ENCODE results near the gene CACNA1I.

The CACNA1I gene

DNA sequence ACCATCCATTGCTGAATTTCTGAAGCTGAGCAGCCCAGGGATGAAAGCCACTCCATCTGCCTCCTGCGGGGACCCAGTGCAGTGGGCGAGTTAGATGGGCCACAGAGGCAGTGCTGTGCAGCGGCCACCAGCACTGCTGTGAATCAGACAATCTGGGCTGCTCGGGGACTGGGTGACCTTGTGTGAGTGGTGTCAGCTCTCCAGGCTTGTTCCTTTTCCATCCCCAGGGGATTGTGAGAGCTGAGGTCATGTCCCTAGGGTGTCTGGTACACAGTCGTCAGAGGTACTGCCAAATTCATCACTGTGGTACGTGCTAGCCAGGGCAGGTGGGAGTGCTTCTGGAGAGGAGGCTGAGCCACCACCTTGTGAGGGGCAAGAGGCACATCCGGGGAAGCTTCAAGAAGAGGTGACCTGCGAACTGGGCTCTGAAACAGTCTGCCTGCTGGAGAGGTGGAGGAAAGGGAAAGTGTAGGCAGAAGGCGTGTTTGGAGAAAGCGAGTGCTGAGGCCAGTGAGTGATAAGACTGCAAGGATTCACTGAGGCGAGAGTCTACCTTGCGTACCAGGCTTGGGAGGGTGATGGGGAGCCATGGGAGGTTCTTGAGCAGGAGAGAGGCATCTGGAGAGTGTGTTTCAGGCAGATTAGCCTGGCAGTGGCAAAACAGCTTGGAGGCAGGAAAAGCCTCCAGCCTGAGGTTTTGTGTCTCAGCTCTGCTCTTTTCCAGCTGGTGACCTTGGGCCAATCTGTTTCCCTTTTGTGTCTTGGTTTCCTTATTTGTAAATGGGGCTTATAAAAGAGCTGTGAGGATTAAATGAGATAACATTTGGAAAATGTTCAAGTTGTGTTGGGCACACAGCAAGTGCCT is 22.7 kb downstream of the CACNA1I start:
- no peaks in the 10 kb centered on the region for H3K27me3 ChIP-seq (ENCODE audit: insufficient read depth, low read length, poor library complexity)
- H2AK5ac ChIP-seq (ENCODE audit: low read length) = no peak overlapping the region
- H2BK15ac ChIP-seq (replicated peaks; ENCODE audit: low read depth) = no peak overlapping the region
- H3K56ac ChIP-seq (ENCODE audit: low read length) = no peak overlapping the region
- WGBS (ENCODE audit: extremely low coverage, insufficient coverage, low lambda C conversion rate) = no CpG with 5 or more reads among the region's 12 CpGs
- no peak overlapping the region for H3K27ac ChIP-seq (ENCODE audit: low read depth, low read length)
- H3K4ac ChIP-seq (ENCODE audit: low read depth, low read length) = no peak overlapping the region
- no peaks in the 10 kb centered on the region for H3K79me1 ChIP-seq (ENCODE audit: low read length)
- no peak overlapping the region for H3K23ac ChIP-seq (ENCODE audit: low read length)
- H3K79me2 ChIP-seq (ENCODE audit: control insufficient read depth, insufficient read depth, low read length) = no peaks in the 10 kb centered on the region
- H3K4me3 ChIP-seq (ENCODE audit: low read length) = no peak overlapping the region
- H2BK120ac ChIP-seq (ENCODE audit: low read depth, low read length) = no peak overlapping the region
- H3K18ac ChIP-seq (ENCODE audit: low read length) = no peak overlapping the region
- H3K4me2 ChIP-seq (ENCODE audit: low read length) = no peak overlapping the region
- H3K4me1 ChIP-seq (ENCODE audit: control insufficient read depth, low read depth, low read length) = no peaks in the 10 kb centered on the region
- H4K5ac ChIP-seq (ENCODE audit: low read length) = no peak overlapping the region
- no peak overlapping the region for H3K9ac ChIP-seq (ENCODE audit: low read length)
- H2BK5ac ChIP-seq (ENCODE audit: low read length) = no peak overlapping the region
- DNase-seq = no peak
- H4K8ac ChIP-seq (ENCODE audit: low read depth, low read length) = no peak overlapping the region
- no peaks in the 10 kb centered on the region for H3K36me3 ChIP-seq (ENCODE audit: control insufficient read depth, insufficient read depth, low read length)

DNA sequence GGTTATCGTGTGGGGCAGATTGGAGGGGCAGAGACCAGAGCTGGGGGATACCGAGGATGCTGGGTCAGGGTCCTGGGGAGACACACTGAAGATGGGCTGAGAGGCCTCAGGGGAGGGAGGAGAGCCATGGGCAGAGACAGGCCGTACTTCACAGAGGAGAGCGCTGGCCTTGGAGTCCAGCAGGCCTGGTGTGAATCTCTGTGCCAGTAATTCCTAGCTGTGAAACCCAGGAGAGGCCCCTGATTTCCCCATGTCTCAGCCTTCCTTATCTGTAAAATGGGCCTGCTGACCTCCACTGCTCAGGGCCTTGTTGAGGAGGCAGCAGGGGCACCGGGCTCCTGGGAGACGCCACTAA is 23.4 kb downstream of the CACNA1I start:
- no peak overlapping the region for H4K8ac ChIP-seq (ENCODE audit: low read depth, low read length)
- no peak overlapping the region for H3K27ac ChIP-seq (ENCODE audit: low read depth, low read length)
- H3K4me1 ChIP-seq (ENCODE audit: control insufficient read depth, low read depth, low read length) = no peaks in the 10 kb centered on the region
- H2AK5ac ChIP-seq (ENCODE audit: low read length) = no peak overlapping the region
- H3K79me1 ChIP-seq (ENCODE audit: low read length) = no peaks in the 10 kb centered on the region
- no peak overlapping the region for H2BK120ac ChIP-seq (ENCODE audit: low read depth, low read length)
- H3K23ac ChIP-seq (ENCODE audit: low read length) = no peak overlapping the region
- no peak overlapping the region for H2BK5ac ChIP-seq (ENCODE audit: low read length)
- H3K4ac ChIP-seq (ENCODE audit: low read depth, low read length) = no peak overlapping the region
- H3K9ac ChIP-seq (ENCODE audit: low read length) = no peak overlapping the region
- DNase-seq = no peak
- H3K79me2 ChIP-seq (ENCODE audit: control insufficient read depth, insufficient read depth, low read length) = no peaks in the 10 kb centered on the region
- H3K18ac ChIP-seq (ENCODE audit: low read length) = no peak overlapping the region
- no peak overlapping the region for H3K4me2 ChIP-seq (ENCODE audit: low read length)
- no CpG with 5 or more reads among the region's 6 CpGs for WGBS (ENCODE audit: extremely low coverage, insufficient coverage, low lambda C conversion rate)
- H3K36me3 ChIP-seq (ENCODE audit: control insufficient read depth, insufficient read depth, low read length) = no peaks in the 10 kb centered on the region
- no peak overlapping the region for H3K56ac ChIP-seq (ENCODE audit: low read length)
- H3K4me3 ChIP-seq (ENCODE audit: low read length) = no peak overlapping the region
- H4K5ac ChIP-seq (ENCODE audit: low read length) = no peak overlapping the region
- H2BK15ac ChIP-seq (replicated peaks; ENCODE audit: low read depth) = no peak overlapping the region
- no peaks in the 10 kb centered on the region for H3K27me3 ChIP-seq (ENCODE audit: insufficient read depth, low read length, poor library complexity)

DNA sequence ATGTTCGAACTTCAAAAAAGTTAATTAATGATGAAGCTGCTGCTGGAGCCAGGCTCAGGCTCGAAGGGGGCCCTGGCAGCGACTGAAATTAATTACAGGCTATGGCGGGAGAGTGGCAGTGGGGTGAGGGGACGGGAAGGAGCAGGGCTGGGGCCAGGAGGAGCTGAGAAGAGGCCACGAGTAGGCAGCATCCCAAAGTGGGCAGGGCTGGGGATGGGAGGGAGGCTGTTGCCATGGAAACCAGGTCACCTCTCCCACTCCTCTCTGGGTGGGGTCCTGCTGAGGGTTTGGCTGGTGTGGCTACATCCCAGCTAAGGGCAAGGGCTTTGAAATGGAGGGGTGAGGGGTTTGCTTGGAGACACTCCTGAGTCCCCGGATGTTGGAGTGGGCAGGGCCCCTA is 23.9 kb downstream of the CACNA1I start:
- H2AK5ac ChIP-seq (ENCODE audit: low read length) = no peak overlapping the region
- H3K4me3 ChIP-seq (ENCODE audit: low read length) = no peak overlapping the region
- H4K8ac ChIP-seq (ENCODE audit: low read depth, low read length) = no peak overlapping the region
- H3K4me1 ChIP-seq (ENCODE audit: control insufficient read depth, low read depth, low read length) = no peaks in the 10 kb centered on the region
- no peak overlapping the region for H3K4me2 ChIP-seq (ENCODE audit: low read length)
- H2BK120ac ChIP-seq (ENCODE audit: low read depth, low read length) = no peak overlapping the region
- H3K18ac ChIP-seq (ENCODE audit: low read length) = no peak overlapping the region
- no peak overlapping the region for H2BK5ac ChIP-seq (ENCODE audit: low read length)
- no CpG with 5 or more reads among the region's 7 CpGs for WGBS (ENCODE audit: extremely low coverage, insufficient coverage, low lambda C conversion rate)
- H4K5ac ChIP-seq (ENCODE audit: low read length) = no peak overlapping the region
- H3K27me3 ChIP-seq (ENCODE audit: insufficient read depth, low read length, poor library complexity) = no peaks in the 10 kb centered on the region
- H3K79me1 ChIP-seq (ENCODE audit: low read length) = no peaks in the 10 kb centered on the region
- H3K79me2 ChIP-seq (ENCODE audit: control insufficient read depth, insufficient read depth, low read length) = no peaks in the 10 kb centered on the region
- no peak overlapping the region for H3K4ac ChIP-seq (ENCODE audit: low read depth, low read length)
- no peak overlapping the region for H3K27ac ChIP-seq (ENCODE audit: low read depth, low read length)
- no peak overlapping the region for H3K56ac ChIP-seq (ENCODE audit: low read length)
- H3K36me3 ChIP-seq (ENCODE audit: control insufficient read depth, insufficient read depth, low read length) = no peaks in the 10 kb centered on the region
- H2BK15ac ChIP-seq (replicated peaks; ENCODE audit: low read depth) = no peak overlapping the region
- DNase-seq = peak; percentile 42
- no peak overlapping the region for H3K23ac ChIP-seq (ENCODE audit: low read length)
- H3K9ac ChIP-seq (ENCODE audit: low read length) = no peak overlapping the region

DNA sequence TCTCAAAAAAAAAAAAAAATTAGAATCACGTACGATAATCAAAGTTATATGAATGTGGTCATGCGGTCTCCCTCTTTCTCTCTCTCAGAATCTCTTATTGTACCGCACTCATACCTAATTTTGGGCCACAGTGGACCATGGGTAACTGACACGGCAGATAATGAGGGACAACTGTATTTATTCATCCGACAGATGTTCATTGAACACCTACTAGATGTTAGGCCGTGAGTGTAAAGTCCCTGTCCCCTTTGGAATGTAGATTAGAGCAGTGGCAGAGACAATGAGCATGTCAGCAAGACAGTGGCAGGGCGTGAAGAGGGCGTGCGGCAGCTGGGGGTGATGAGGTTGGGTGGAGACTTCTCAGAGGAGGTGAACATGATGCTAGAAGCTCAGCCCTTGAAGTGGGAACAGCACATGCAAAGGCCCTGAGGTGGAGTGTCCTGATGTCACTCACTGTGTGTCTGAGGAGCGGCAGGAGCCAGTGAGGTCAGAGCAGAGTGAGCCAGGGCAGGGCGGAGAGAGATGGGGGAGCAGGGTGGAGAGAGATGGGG is 25.1 kb downstream of the CACNA1I start:
- Histone ChIP-seq H3K79me1 (ENCODE audit: low read length) (no peaks in the 10 kb centered on the region), H2BK5ac (ENCODE audit: low read length) (no peak overlapping the region), H2BK15ac (replicated peaks; ENCODE audit: low read depth) (no peak overlapping the region), H3K4me1 (ENCODE audit: control insufficient read depth, low read depth, low read length) (no peaks in the 10 kb centered on the region), H2BK120ac (ENCODE audit: low read depth, low read length) (no peak overlapping the region), H3K56ac (ENCODE audit: low read length) (no peak overlapping the region), H3K27ac (ENCODE audit: low read depth, low read length) (no peak overlapping the region), H2AK5ac (ENCODE audit: low read length) (no peak overlapping the region), H3K9ac (ENCODE audit: low read length) (no peak overlapping the region), H4K5ac (ENCODE audit: low read length) (no peak overlapping the region), H4K8ac (ENCODE audit: low read depth, low read length) (no peak overlapping the region), H3K27me3 (ENCODE audit: insufficient read depth, low read length, poor library complexity) (no peaks in the 10 kb centered on the region), H3K4ac (ENCODE audit: low read depth, low read length) (no peak overlapping the region), H3K36me3 (ENCODE audit: control insufficient read depth, insufficient read depth, low read length) (no peaks in the 10 kb centered on the region), H3K18ac (ENCODE audit: low read length) (no peak overlapping the region), H3K23ac (ENCODE audit: low read length) (no peak overlapping the region), H3K4me3 (ENCODE audit: low read length) (no peak overlapping the region), H3K4me2 (ENCODE audit: low read length) (no peak overlapping the region), H3K79me2 (ENCODE audit: control insufficient read depth, insufficient read depth, low read length) (no peaks in the 10 kb centered on the region)
- peak; percentile 41 for DNase-seq
- no CpG with 5 or more reads among the region's 12 CpGs for WGBS (ENCODE audit: extremely low coverage, insufficient coverage, low lambda C conversion rate)

DNA sequence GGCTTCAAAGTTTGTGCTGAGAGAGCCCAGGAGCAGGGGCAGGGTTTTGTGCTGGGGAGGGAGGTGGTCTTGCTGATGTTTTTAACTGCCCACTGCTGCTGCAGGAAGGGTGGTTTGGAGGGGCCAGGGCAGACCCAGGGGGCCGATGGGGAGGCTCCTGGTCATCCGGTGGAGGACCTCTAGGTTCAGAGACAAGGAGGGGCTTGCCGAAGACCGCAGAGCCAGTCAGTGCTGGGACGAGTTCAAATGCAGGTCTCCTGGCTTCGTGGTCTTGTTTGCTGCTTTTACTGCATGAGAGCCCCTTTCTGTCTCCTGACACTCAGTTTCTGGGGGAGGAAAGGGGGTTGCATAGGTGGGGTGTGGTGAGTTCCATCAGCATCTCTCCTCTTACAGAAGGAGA is 26.0 kb downstream of the CACNA1I start:
- no peaks in the 10 kb centered on the region for H3K79me1 ChIP-seq (ENCODE audit: low read length)
- DNase-seq = no peak

More for the DNA sequence above, 26.0 kb downstream of the CACNA1I start:
- H3K4me3 ChIP-seq (ENCODE audit: low read length) = no peak overlapping the region
- no peak overlapping the region for H2BK5ac ChIP-seq (ENCODE audit: low read length)
- H2BK15ac ChIP-seq (replicated peaks; ENCODE audit: low read depth) = no peak overlapping the region
- H3K9ac ChIP-seq (ENCODE audit: low read length) = no peak overlapping the region
- no CpG with 5 or more reads among the region's 6 CpGs for WGBS (ENCODE audit: extremely low coverage, insufficient coverage, low lambda C conversion rate)
- no peaks in the 10 kb centered on the region for H3K36me3 ChIP-seq (ENCODE audit: control insufficient read depth, insufficient read depth, low read length)
- no peak overlapping the region for H3K23ac ChIP-seq (ENCODE audit: low read length)
- no peak overlapping the region for H4K8ac ChIP-seq (ENCODE audit: low read depth, low read length)
- no peak overlapping the region for H3K4ac ChIP-seq (ENCODE audit: low read depth, low read length)
- H3K4me1 ChIP-seq (ENCODE audit: control insufficient read depth, low read depth, low read length) = no peaks in the 10 kb centered on the region
- no peaks in the 10 kb centered on the region for H3K79me2 ChIP-seq (ENCODE audit: control insufficient read depth, insufficient read depth, low read length)
- no peak overlapping the region for H3K56ac ChIP-seq (ENCODE audit: low read length)
- H3K27me3 ChIP-seq (ENCODE audit: insufficient read depth, low read length, poor library complexity) = no peaks in the 10 kb centered on the region
- no peak overlapping the region for H3K18ac ChIP-seq (ENCODE audit: low read length)
- no peak overlapping the region for H2AK5ac ChIP-seq (ENCODE audit: low read length)
- H2BK120ac ChIP-seq (ENCODE audit: low read depth, low read length) = no peak overlapping the region
- H3K4me2 ChIP-seq (ENCODE audit: low read length) = no peak overlapping the region
- H4K5ac ChIP-seq (ENCODE audit: low read length) = no peak overlapping the region
- H3K27ac ChIP-seq (ENCODE audit: low read depth, low read length) = no peak overlapping the region

Measured in mesendoderm (in vitro differentiated cells).